GM18909 (cell line): ENCODE data around the gene KCND3.
"Not testable (repeated sequence)": the region's sequence is repeated elsewhere in the genome, so short reads cannot be mapped to it uniquely, and the experiment has no call there.

Experiments used
- ATAC-seq: cut with Tn5 transposase; IDR thresholded peaks from one replicate; pipeline ENCODE4 v1.9.1; 2021; ENCODE audit warnings: mild to moderate bottlenecking; ENCODE audit not compliant: unreplicated experiment, poor library complexity

The KCND3 gene

GRCh38 chr1:111822138-111822537 is 167.3 kb downstream of the KCND3 start:
- no peak for ATAC-seq

DNA sequence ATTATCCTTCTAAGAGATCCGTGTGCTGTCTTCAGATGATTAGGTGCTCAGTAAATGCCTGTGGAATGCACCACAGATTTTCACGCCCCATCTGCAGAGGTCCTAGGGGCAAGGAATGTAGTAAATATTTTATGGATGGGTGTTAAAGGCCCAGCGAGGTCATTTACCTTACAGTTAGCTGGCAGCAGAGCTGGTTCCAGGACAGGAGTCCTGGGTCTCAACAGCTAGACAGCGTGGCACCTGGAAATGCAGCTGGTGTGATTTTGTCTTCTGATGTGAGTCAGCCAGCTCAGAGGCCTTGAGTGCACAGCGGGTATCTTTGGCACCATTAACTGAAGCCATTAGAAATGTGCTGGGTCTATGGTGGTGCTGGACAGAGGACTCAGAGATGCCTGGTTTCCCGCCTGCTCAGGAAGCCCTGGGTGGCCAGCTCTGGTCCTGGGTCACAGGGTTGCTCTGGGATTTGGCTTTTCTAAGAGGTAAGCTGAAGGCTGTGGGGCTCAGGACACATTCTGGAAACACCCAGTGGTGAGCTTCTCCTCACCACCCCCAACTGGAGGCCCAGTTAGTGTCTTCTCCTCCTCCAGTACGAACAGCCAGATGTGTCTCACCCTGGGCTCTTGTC is 168.2 kb downstream of the KCND3 start:
- no peak for ATAC-seq

DNA sequence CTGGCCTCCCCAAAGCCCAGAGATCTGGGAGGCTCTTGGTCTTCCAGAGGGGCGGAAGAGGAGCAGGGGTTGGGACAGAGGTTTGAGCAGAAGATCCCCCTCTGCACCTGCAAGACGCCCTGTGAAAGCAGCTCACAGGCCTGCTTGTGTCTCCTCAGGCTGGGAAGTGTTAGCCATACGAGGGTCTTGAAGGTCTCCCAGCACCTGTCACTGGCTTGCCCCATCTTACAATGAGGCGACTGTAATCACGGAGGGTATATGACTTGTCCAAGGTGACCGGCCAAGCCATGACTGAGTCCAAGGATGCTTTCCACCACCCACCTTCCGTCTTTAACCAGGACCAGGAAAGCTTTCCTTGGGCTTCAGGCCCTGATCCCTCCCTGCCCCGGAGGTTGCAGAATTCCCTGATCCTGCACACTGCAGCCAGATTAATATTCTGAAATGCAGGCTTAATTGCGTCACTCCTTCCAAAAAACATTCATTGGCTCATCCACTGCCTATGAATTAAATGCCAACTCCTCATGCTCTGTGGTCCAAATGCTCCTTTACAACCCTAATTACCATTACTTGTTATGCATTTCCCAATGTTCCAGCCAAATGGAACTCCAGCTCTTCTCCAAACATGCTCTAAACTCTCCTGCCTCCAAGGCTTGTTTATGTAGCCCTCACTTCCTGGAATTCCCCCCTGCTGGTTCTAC is 169.8 kb downstream of the KCND3 start:
- no peak for ATAC-seq

- no peak for ATAC-seq
Observed at GRCh38 chr1:111818546-111818945, 170.9 kb downstream of the KCND3 start.

GRCh38 chr1:111818081-111818480 is 171.4 kb downstream of the KCND3 start:
- no peak for ATAC-seq

DNA sequence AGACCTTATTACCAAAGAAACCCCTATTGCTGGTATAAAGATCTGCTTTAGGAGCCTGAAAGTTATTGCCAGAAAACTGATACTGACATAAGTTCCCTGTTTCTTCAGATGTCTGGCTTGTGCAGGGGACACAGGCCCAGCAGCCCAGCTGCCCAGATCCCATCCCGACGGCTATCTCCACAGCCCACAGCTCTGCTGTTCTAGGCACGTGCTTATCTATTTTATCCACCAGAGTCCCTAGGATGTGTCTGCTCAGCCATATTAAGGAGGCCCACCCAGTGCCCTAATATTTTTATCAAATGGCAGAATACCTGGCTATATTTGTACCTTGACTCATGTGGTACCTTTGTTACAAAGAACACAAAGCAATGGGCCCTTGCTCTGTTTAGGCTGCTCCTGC is 174.8 kb downstream of the KCND3 start:
- no peak for ATAC-seq

DNA sequence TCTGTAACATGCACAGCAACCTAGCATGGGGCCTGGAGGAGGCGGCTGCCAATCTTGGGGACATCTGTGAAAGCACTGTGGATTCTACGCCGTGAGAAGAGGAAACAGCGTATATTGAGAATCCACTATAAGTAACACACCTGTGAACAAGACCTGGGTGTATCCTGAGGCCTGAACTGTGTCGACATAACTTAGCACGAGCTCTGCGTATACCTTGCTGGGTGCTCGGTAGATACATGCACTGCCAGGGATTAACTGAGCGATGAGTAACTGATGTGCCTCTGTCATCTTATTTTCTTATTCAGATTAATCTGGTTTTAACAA is 175.2 kb downstream of the KCND3 start:
- no peak for ATAC-seq

DNA sequence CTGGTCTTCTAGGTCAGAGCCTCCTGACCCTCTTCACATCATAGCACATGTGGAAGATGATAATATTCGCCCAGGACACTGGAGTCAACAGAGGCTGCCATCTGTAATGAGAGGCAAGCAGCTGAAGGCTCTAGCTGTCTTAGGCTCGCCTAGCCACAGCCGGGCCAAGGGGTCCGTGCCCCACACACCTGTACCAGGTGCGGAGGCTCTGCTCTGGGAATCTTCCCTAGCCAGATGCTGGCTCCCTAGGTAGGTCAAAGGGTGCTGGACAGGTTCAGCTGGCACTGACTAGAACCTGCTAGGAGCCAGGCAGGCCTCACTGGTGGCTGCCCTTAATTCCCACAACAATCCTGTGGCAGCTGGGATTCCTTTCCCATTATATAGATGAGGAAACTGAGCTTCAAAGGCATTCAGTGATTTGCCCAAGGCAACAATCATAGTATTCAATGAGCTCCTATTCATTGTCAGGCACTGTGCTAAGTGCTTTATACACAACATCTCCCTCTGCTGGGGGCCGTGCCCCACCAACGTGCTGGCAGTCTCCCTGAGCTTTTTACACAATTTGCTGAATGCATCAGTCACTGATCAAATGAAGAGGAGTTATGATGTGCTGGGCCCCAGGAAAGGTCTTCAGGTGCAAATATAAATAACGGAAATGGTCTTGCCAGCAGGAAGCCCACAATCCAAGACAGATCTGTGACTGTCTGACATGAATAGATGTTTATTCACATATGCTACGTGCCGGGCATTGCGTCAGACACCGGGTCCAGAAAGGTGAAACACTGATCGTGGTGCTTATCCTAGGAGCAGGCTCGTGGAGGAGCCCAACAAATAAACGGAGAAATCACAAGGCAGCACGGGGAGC is 175.8 kb downstream of the KCND3 start:
- no peak for ATAC-seq

DNA sequence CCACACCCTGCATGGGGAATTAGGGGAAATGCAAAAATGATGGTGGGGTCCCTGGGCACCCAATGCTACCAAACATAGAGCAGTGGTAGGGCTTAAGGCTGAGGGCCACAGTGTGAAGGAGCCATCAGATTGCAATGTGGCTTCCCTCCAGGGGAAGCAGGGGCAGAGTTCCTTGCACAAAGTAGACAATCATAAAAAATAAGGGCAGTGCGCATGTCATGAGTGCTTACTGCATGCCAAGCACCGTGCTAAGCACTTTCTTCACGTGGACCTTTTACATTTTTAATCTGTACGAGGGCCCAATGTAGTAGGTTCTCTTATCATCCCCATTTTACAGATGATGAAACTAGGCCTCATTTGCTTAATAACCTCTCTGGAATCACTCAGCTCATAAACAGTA is 177.2 kb downstream of the KCND3 start:
- ATAC-seq: no peak

DNA sequence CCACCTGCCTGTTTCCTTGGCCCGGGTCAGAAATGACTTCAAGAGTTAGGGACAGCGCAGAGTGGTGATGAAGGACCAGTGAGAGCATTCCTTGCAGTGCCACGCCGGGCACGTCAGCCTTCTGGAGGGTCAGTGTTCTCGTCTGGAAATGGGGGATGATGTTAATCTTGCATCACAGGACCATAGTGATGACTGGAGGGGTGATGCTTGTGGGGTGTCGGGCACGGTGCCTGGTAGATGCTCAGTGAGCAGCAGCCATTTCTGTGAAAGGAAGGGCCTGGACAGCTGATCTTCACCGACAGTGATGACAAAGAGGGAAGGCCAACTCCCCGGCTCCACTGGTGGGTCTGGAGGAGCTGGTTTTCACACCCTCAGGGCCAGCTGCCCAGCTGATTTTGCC is 177.6 kb downstream of the KCND3 start:
- ATAC-seq: no peak

DNA sequence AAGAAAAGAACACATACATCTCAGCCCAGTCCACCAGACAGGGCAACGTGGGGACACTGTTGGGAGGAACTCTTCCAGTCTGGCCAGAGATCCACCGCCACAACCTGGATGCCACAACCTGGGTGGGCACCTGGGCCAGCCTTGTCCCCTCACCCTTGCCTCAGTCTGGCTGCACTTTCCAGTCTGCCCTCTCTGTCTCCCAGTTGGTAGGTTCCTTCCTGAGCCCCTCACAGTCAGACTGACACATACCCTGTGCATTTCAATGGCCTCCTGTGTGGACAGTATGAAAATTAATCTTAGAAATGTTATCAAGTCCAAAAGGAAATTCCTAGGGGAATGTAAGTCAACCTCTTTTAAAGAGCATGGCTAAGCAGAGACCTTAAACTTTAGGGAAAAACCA is 184.2 kb downstream of the KCND3 start:
- ATAC-seq: no peak

GRCh38 chr1:111804776-111805175 is 184.7 kb downstream of the KCND3 start:
- ATAC-seq: no peak

DNA sequence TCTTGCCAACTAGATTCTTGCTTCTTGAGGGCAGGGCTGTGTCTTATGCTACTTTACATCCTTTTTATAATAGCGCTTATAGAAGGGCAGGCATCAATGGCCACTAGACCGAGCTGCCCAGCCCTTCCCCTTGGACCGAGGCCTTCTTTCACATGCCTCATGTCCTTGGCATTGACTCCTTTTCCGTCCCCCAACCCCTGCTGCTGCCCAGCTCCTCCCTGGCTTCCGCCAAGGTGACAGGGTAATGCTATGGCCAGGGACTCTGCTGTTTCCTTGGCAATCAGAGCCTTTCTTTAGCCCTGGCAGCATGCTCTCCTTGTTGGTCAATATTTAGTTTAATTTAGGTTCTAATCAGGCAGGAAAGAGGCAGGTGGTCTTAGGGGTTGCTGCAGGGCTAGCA is 185.5 kb downstream of the KCND3 start:
- ATAC-seq: no peak

DNA sequence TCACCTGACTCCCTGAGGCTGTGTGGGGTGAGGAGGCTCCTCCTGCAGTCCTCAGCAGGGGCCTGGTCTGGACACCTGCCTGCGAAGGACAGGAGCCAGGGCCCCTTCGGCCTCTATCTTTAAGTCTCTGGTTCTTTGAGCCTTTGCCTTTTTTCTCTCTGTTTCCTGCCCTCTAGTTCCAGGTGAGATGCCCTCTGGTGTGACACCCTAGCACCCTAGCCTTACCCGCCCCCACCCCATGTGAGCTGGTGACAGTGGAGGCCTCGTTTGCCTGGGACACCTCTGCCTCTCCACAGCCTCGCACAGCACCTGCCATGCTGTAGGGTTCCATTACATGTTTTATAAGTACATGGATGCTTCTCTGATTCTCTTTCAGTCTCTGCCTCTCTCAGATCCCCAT is 186.5 kb downstream of the KCND3 start:
- no peak for ATAC-seq

DNA sequence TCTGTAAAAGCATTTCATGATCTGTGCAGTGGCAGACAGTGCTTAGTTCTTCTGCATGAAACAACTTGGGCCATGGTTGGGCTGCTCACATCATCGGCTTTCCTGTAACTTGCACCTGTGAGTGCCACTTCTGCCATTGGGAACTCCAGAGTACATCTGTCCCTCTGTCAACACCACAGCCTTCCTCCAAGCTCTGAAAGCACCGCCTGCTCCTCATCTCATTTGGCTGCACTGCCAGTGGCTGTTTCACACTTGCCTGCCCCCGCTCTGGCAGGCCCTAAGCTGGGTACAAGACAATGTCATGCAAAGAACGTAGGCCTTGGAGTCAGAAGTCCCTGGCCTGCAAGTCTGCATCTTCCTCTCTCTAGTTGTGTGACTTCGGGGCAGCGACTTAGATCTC is 187.4 kb downstream of the KCND3 start:
- ATAC-seq: no peak

GRCh38 chr1:111801071-111801850 is 188.2 kb downstream of the KCND3 start:
- ATAC-seq: no peak

GRCh38 chr1:111799722-111800121 is 189.7 kb downstream of the KCND3 start:
- not testable (repeated sequence) for ATAC-seq

DNA sequence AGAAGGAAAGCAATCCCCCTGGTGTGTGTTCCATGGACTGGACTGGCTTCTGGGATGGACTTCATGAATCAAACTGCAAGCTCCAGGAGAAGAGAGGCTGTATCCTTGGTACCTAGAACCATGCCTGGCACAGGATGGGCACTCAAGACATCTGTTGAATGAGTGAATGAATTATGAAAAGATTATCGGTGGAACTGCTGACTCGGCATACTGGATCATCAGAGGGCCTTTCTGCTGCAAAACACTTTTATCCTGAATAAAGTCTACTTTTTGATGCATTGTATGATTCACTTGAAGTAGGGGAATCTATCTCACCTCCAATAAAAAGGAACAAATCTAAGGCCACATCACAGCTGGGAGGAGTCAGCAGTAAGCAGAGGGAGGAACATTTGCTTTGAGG is 190.9 kb downstream of the KCND3 start:
- ATAC-seq: no peak

DNA sequence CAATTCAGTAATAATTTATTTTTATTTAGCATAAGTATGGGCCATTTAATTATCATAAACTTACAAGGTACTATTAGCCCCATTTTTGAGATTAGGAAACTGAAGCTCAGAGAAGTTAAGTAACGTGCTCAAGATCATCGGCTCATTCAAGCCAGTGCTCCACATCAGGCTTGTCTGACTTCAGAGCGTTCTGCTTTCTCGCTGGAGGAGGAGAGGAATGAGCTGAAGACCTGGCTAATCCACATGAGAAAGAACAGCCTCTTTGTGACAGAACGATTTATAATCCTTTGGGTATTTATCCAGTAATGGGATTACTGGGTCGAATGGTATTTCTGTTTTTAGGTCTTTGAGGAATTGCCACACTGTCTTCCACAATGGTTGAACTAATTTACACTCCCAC is 194.1 kb downstream of the KCND3 start:
- ATAC-seq: no peak

- ATAC-seq: no peak
Observed at GRCh38 chr1:111793923-111794322, 195.5 kb downstream of the KCND3 start.

- no peak for ATAC-seq
Observed at GRCh38 chr1:111792249-111792648, 197.2 kb downstream of the KCND3 start.
